ENCODE measurements around the gene CITED2. TPM values are rescaled to one million over a fixed set of nuclear protein-coding genes. Genes with fewer than 3 reads are reported as not detected.

Gene CITED2
- total RNA-seq, 1 donor, result 223 TPM

DNA sequence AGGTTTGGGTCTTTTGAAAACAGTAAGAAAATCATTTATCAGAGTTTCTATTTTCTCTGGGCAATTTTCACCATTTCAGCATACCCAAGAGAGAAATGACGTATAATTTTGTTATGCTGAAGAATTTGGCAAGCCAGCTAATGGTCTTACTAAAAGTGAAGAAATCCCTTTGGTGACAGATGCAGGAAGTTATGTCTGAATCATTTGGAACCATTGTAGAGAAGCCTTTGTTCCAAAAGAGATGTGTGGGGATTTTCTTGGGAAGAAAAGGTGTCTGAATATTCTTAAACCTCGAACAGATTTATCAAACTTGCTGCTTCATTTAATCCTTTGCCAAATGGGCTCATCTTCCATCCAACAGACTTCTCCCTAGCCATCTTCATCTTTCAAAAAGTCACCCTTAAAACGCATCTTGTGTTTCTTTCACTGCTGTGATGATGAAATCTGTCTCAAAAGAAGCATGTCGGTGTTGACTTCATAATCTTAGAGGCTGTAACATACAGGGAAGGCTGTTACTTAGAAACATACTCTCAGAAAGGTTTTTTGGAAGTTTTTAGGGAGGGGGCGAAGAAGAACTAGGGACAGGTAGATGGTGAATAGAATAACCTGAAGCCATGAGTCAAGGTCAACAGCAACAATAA lies 39.5 kb downstream of the CITED2 start:
- H3K4me2 ChIP-seq (ENCODE audit: insufficient read depth, low read length), result peak overlapping the region; percentile 73
- no peaks in the 10 kb centered on the region for H3K9me3 ChIP-seq (ENCODE audit: low read depth, low read length)
- peaks cover 8% of the 10 kb centered on the region for H3K4me1 ChIP-seq (ENCODE audit: insufficient read depth, low read length)
- H3K79me2 ChIP-seq (ENCODE audit: insufficient read depth, low read length), result no peaks in the 10 kb centered on the region
- peak overlapping the region; percentile 89 for H3K27ac ChIP-seq (ENCODE audit: low read depth, low read length)
- peak; percentile 90 for DNase-seq (ENCODE audit: insufficient read length, low spot score, missing footprints)
- H3K27me3 ChIP-seq (ENCODE audit: insufficient read depth, low read length), result no peaks in the 10 kb centered on the region
- H4K20me1 ChIP-seq (ENCODE audit: insufficient read depth, low read length), result no peaks in the 10 kb centered on the region
- H2AFZ ChIP-seq (ENCODE audit: low read length), result peak overlapping the region; percentile 85
- TF ChIP-seq CTCF (IDR thresholded peaks at IDR 0.05; ENCODE audit: extremely low read depth, low read depth, low read length), result no peak
- no peaks in the 10 kb centered on the region for H3K36me3 ChIP-seq (ENCODE audit: insufficient read depth, low read length)
- peak overlapping the region; percentile 38 for H3K4me3 ChIP-seq (ENCODE audit: insufficient read depth, low read length)

GRCh38 chr6:139330826-139331500 lies 43.5 kb downstream of the CITED2 start:
- no peak overlapping the region for H3K4me2 ChIP-seq (ENCODE audit: insufficient read depth, low read length)

GRCh38 chr6:139330306-139330705 lies 44.1 kb downstream of the CITED2 start:
- DNase-seq (ENCODE audit: insufficient read length, low spot score, missing footprints), result no peak

More at GRCh38 chr6:139330826-139331500, 43.5 kb downstream of the CITED2 start:
- no peaks in the 10 kb centered on the region for H3K36me3 ChIP-seq (ENCODE audit: insufficient read depth, low read length)
- H4K20me1 ChIP-seq (ENCODE audit: insufficient read depth, low read length), result no peaks in the 10 kb centered on the region
- H3K9me3 ChIP-seq (ENCODE audit: low read depth, low read length), result no peaks in the 10 kb centered on the region
- H3K27ac ChIP-seq (ENCODE audit: low read depth, low read length), result no peak overlapping the region
- H3K4me3 ChIP-seq (ENCODE audit: insufficient read depth, low read length), result no peak overlapping the region
- no peak for TF ChIP-seq CTCF (IDR thresholded peaks at IDR 0.05; ENCODE audit: extremely low read depth, low read depth, low read length)
- no peaks in the 10 kb centered on the region for H3K27me3 ChIP-seq (ENCODE audit: insufficient read depth, low read length)
- no peaks in the 10 kb centered on the region for H3K79me2 ChIP-seq (ENCODE audit: insufficient read depth, low read length)
- peaks cover 8% of the 10 kb centered on the region for H3K4me1 ChIP-seq (ENCODE audit: insufficient read depth, low read length)
- no peak for DNase-seq (ENCODE audit: insufficient read length, low spot score, missing footprints)
- H2AFZ ChIP-seq (ENCODE audit: low read length), result peak overlapping the region; percentile 43

More at GRCh38 chr6:139330306-139330705, 44.1 kb downstream of the CITED2 start:
- H3K36me3 ChIP-seq (ENCODE audit: insufficient read depth, low read length), result no peaks in the 10 kb centered on the region
- H3K27me3 ChIP-seq (ENCODE audit: insufficient read depth, low read length), result no peaks in the 10 kb centered on the region
- no peak for TF ChIP-seq CTCF (IDR thresholded peaks at IDR 0.05; ENCODE audit: extremely low read depth, low read depth, low read length)
- H3K4me2 ChIP-seq (ENCODE audit: insufficient read depth, low read length), result no peak overlapping the region
- H3K27ac ChIP-seq (ENCODE audit: low read depth, low read length), result no peak overlapping the region
- H3K9me3 ChIP-seq (ENCODE audit: low read depth, low read length), result no peaks in the 10 kb centered on the region
- no peak overlapping the region for H3K4me3 ChIP-seq (ENCODE audit: insufficient read depth, low read length)
- H2AFZ ChIP-seq (ENCODE audit: low read length), result no peak overlapping the region
- H4K20me1 ChIP-seq (ENCODE audit: insufficient read depth, low read length), result no peaks in the 10 kb centered on the region
- no peaks in the 10 kb centered on the region for H3K79me2 ChIP-seq (ENCODE audit: insufficient read depth, low read length)
- peaks cover 5% of the 10 kb centered on the region for H3K4me1 ChIP-seq (ENCODE audit: insufficient read depth, low read length)

Measured in osteoblast (primary cell).